IMR-90 (cell line): Measurements from ENCODE around the gene TSEN34. TPM values are rescaled to one million over a fixed set of nuclear protein-coding genes. Genes with fewer than 3 reads are reported as not detected.

Experiments used
- ATAC-seq: fragments of 200-7000 bp; cut with Tn5 transposase; 2 replicates; pipeline ENCODE4 v1.9.1; 2020; ENCODE audit warnings: low read depth, mild to moderate bottlenecking, moderate library complexity
- BruUV-seq: library from RNA; stranded (reverse); fragments of 400-500 nt; replicated peaks from 2 replicates; lab custom pipeline; 2021; lab: Mats Ljungman, UMichigan
- CTCF ChIA-PET: fragments of 300-600 bp; formaldehyde crosslinking; extraction: SDS; loops from one replicate; lab custom pipeline; 2021; ENCODE audit warnings: antibody characterized with exemption; lab: Yijun Ruan, JAX
- POLR2A ChIA-PET: fragments of 300-600 bp; sonication (Branson Sonifier 250); formaldehyde crosslinking; loops from one replicate; lab custom pipeline; 2022; ENCODE audit warnings: antibody characterized with exemption; ENCODE audit not compliant: unreplicated experiment; lab: Charles Lee
- DNase-seq: peaks from one replicate; pipeline ENCODE4 v3.0.0; 2013
- H2AFZ ChIP-seq: replicated peaks from 2 replicates; pipeline ENCODE3; 2013; ENCODE audit warnings: low read length, mild to moderate bottlenecking; ENCODE audit not compliant: poor library complexity
- H2AK5ac ChIP-seq: 2 replicates; pipeline ENCODE4 v1.6.1; 2013; ENCODE audit warnings: low read depth, low read length, inconsistent platforms
- H2AK9ac ChIP-seq: replicated peaks from 2 replicates; pipeline ENCODE3; 2013; ENCODE audit warnings: mild to moderate bottlenecking, low read depth, low read length, moderate library complexity; ENCODE audit not compliant: poor library complexity
- H2BK120ac ChIP-seq: 2 replicates; pipeline ENCODE4 v1.6.1; 2013; ENCODE audit warnings: low read depth, low read length, inconsistent platforms
- H2BK15ac ChIP-seq: 3 replicates; pipeline ENCODE4 v1.6.1; 2013; ENCODE audit warnings: low read depth, low read length, inconsistent platforms
- H2BK20ac ChIP-seq: 2 replicates; pipeline ENCODE4 v1.6.1; 2013; ENCODE audit warnings: low read depth, mild to moderate bottlenecking, inconsistent platforms, low read length, moderate library complexity
- H2BK5ac ChIP-seq: 2 replicates; pipeline ENCODE4 v1.6.1; 2013; ENCODE audit warnings: mild to moderate bottlenecking, low read depth, low read length, inconsistent platforms; ENCODE audit not compliant: poor library complexity, severe bottlenecking
- H3K14ac ChIP-seq: replicated peaks from 2 replicates; pipeline ENCODE4 v1.6.1; 2013; ENCODE audit warnings: low read depth, low read length, inconsistent platforms
- H3K18ac ChIP-seq: 2 replicates; pipeline ENCODE4 v1.6.1; 2013; ENCODE audit warnings: low read depth, low read length, control low read depth
- H3K23ac ChIP-seq: 2 replicates; pipeline ENCODE4 v1.6.1; 2013; ENCODE audit warnings: low read depth, low read length, inconsistent platforms
- H3K27ac ChIP-seq: 2 replicates; pipeline ENCODE4 v1.5.1; 2013; ENCODE audit warnings: mild to moderate bottlenecking, control low read depth, low read length; ENCODE audit not compliant: insufficient read depth
- H3K27me3 ChIP-seq: 2 replicates; pipeline ENCODE4 v1.6.1; 2013; ENCODE audit warnings: low read length; ENCODE audit not compliant: control insufficient read depth, insufficient read depth
- H3K36me3 ChIP-seq: 2 replicates; pipeline ENCODE4 v1.6.1; 2013; ENCODE audit warnings: low read length, mixed read lengths; ENCODE audit not compliant: control insufficient read depth, insufficient read depth
- H3K4ac ChIP-seq: 2 replicates; pipeline ENCODE4 v1.6.1; 2013; ENCODE audit warnings: low read depth, low read length, inconsistent platforms
- H3K4me1 ChIP-seq: 2 replicates; pipeline ENCODE4 v1.6.1; 2013; ENCODE audit warnings: low read length, mixed read lengths; ENCODE audit not compliant: control insufficient read depth, insufficient read depth
- H3K4me2 ChIP-seq: 2 replicates; pipeline ENCODE4 v1.6.1; 2013; ENCODE audit warnings: low read depth, mild to moderate bottlenecking, control low read depth, low read length, moderate library complexity
- H3K4me3 ChIP-seq: 2 replicates; pipeline ENCODE4 v1.5.1; 2013; ENCODE audit warnings: low read depth, mild to moderate bottlenecking, control low read depth, low read length, moderate library complexity; ENCODE audit not compliant: insufficient read depth
- H3K56ac ChIP-seq: 2 replicates; pipeline ENCODE4 v1.6.1; 2013; ENCODE audit warnings: low read length, inconsistent platforms; ENCODE audit not compliant: insufficient read depth; ENCODE audit errors: extremely low read depth
- H3K79me1 ChIP-seq, 2 experiments: 2 replicates each; pipeline ENCODE4 v1.6.1; 2013; ENCODE audit warnings: low read length in 2 of 2, inconsistent platforms in 1 of 2, low read depth in 1 of 2
- H3K9ac ChIP-seq: 2 replicates; pipeline ENCODE4 v1.6.1; 2013; ENCODE audit warnings: low read depth, low read length, control low read depth
- H3K9me1 ChIP-seq: 2 replicates; pipeline ENCODE4 v1.6.1; 2013; ENCODE audit warnings: low read length, inconsistent platforms; ENCODE audit not compliant: insufficient read depth
- H3K9me3 ChIP-seq: 2 replicates; pipeline ENCODE4 v1.6.1; 2013; ENCODE audit warnings: low read length; ENCODE audit not compliant: control insufficient read depth, insufficient read depth
- H4K20me1 ChIP-seq: 2 replicates; pipeline ENCODE4 v1.6.1; 2013; ENCODE audit warnings: low read length, inconsistent platforms; ENCODE audit not compliant: insufficient read depth
- H4K5ac ChIP-seq: 2 replicates; pipeline ENCODE4 v1.6.1; 2013; ENCODE audit warnings: mild to moderate bottlenecking, low read depth, low read length, control low read depth
- H4K8ac ChIP-seq, 2 experiments: 2 replicates each; pipeline ENCODE4 v1.6.1; 2013; ENCODE audit warnings: low read depth in 2 of 2, low read length in 2 of 2, control low read depth in 1 of 2, inconsistent platforms in 1 of 2
- H4K91ac ChIP-seq: 2 replicates; pipeline ENCODE4 v1.6.1; 2013; ENCODE audit warnings: low read depth, low read length, inconsistent platforms; ENCODE audit not compliant: insufficient read depth
- CTCF ChIP-seq: conservative IDR thresholded peaks from 2 replicates; pipeline ENCODE4 v1.5.1; 2012; ENCODE audit warnings: mild to moderate bottlenecking, low read depth, low read length, improper control_type of control experiment
- MAZ ChIP-seq: IDR thresholded peaks from 2 replicates; pipeline ENCODE4 v1.6.1; 2012; ENCODE audit warnings: low read depth, mild to moderate bottlenecking, low read length, improper control_type of control experiment, moderate library complexity, borderline replicate concordance
- RAD21 ChIP-seq: IDR thresholded peaks from 2 replicates; pipeline ENCODE4 v1.6.1; 2012; ENCODE audit warnings: low read length, improper control_type of control experiment
- RCOR1 ChIP-seq: IDR thresholded peaks from 2 replicates; pipeline ENCODE4 v1.6.1; 2012; ENCODE audit warnings: mild to moderate bottlenecking, low read length, improper control_type of control experiment; ENCODE audit not compliant: insufficient replicate concordance
- SMC3 ChIP-seq: fragments of 150-350 bp; IDR thresholded peaks from 2 replicates; pipeline ENCODE4 v1.6.1; 2016; ENCODE audit warnings: low read depth, mild to moderate bottlenecking, antibody characterized with exemption, low read length, moderate library complexity
- USF2 ChIP-seq: fragments of 150-350 bp; IDR thresholded peaks from 2 replicates; pipeline ENCODE4 v1.6.1; 2017; ENCODE audit warnings: mild to moderate bottlenecking, antibody characterized with exemption, low read length, low read depth
- WGBS, 2 experiments: methylation state at CpG; one replicate each; pipeline versions ENCODE4 v1.1.5 to v1.1.7; 2013; ENCODE audit warnings: missing lambda C conversion rate in 2 of 2; ENCODE audit not compliant: insufficient read length in 1 of 2; ENCODE audit errors: extremely low coverage in 2 of 2; 5-methylcytosine and 5-hydroxymethylcytosine counted together
- dilution Hi-C: fragments of 300-500 bp; cut with HindIII; formaldehyde crosslinking; loops from one replicate; pipeline ENCODE4 v1.14.3; 2018; ENCODE audit warnings: low sequenced_read_pairs; ENCODE audit not compliant: unreplicated experiment
- in situ Hi-C: fragments of 300-500 bp; cut with MboI; formaldehyde crosslinking; loops from 3 replicates; pipeline ENCODE4 v1.14.3; 2019; ENCODE audit warnings: low sequenced_read_pairs, inconsistent platforms, mixed read lengths
- intact Hi-C: fragments of 100-400 bp; cut with micrococcal nuclease; formaldehyde crosslinking; loops from 2 replicates; pipeline ENCODE4 v1.10.0; 2022
- polyA plus RNA-seq, 3 experiments: library from polyadenylated mRNA; depleted of rRNA; stranded (reverse); fragments of >200 nt; gene quantifications; 2 replicates each; pipeline ENCODE4 v1.2.3, GENCODE V29; 2012; ENCODE audit warnings: low replicate concordance in 1 of 3
- total RNA-seq: library from RNA; depleted of rRNA; stranded (reverse); fragments of >200 nt; gene quantifications from 2 replicates; pipeline ENCODE4 v1.2.3, GENCODE V29; 2012

TSEN34 gene
- total and polyA plus RNA-seq, 2 of the 4 experiments (the other 2 are of a cell fraction): 32.1 to 69.4 TPM

- intact Hi-C loops: loop anchor here (1.0 kb wide), 2 partner anchors 63 to 116 kb away; partner anchors contain the start of genes PRPF31 and TFPT
- Histone ChIP-seq H2AFZ (peak overlapping the region; percentile 84), H3K9me3 (no peaks in the 10 kb centered on the region), H2BK120ac (no peak overlapping the region), H3K4me3 (no peak overlapping the region), H4K20me1 (no peaks in the 10 kb centered on the region), H3K27me3 (peaks cover 4% of the 10 kb centered on the region), H3K4me1 (no peaks in the 10 kb centered on the region), H3K4me2 (no peak overlapping the region; the same call in 1 of the 2 replicates), H3K14ac (no peak overlapping the region), H2BK5ac (no peak overlapping the region), H3K36me3 (no peaks in the 10 kb centered on the region), H3K4ac (no peak overlapping the region), H4K5ac (no peak overlapping the region), H2BK20ac (no peak overlapping the region), H3K9ac (no peak overlapping the region), H3K23ac (no peak overlapping the region), H4K91ac (no peak overlapping the region), H2AK5ac (no peak overlapping the region), H3K56ac (no peak overlapping the region), H2BK15ac (no peak overlapping the region), H3K27ac (no peak overlapping the region), H3K79me1 (no peaks in the 10 kb centered on the region), H3K9me1 (no peaks in the 10 kb centered on the region; the same call in 1 of the 2 replicates), H2AK9ac (peak overlapping the region; percentile 51), H3K18ac (no peak overlapping the region), H4K8ac (no peak overlapping the region)
- ATAC-seq: peak; percentile 100
- 10% methylated on average over 15 of the region's 21 CpGs; no CpG with 5 or more reads in 1 of the 2 experiments for WGBS, 2 experiments
- in situ Hi-C loops: no loop called here
- DNase-seq: peak; percentile 73
- TF ChIP-seq RCOR1: no peak
- peak; percentile 94 for TF ChIP-seq RAD21
- 0 out of 2 replicates have a peak, but pooled peaks have one; percentile 23 for TF ChIP-seq MAZ
- TF ChIP-seq USF2: peak; percentile 47
- TF ChIP-seq CTCF: peak; percentile 96
- peak; percentile 89 for TF ChIP-seq SMC3
- ChIA-PET POLR2A (no interaction called here), CTCF (no interaction called here)
- dilution Hi-C loops: no loop called here
- BruUV-seq: no TSS peak
Observed at GRCh38 chr19:54231077-54231931, 40.2 kb downstream of the TSEN34 start.
